Gastrocnemius medialis (tissue), 4 donors: Measurements from ENCODE around the gene ACSM5. TPM values are rescaled to one million over a fixed set of nuclear protein-coding genes. Genes with fewer than 3 reads are reported as not detected.

ENCODE experiments used
- ATAC-seq, 2 donors: fragments of 150-250 bp; one replicate each; pipeline ENCODE4 v1.9.1; 2016
- DNase-seq, 2 donors: peaks; one replicate each; pipeline ENCODE4 v3.0.0-alpha.2; 2019
- H3K27ac ChIP-seq, 4 donors: fragments of 200-600 bp; sonication (generic); 1 replicate in 1 of 4; 2 replicates in 3 of 4; pipeline ENCODE4 v1.5.1; 2016 to 2018; ENCODE audit warnings: mild to moderate bottlenecking in 2 of 4, moderate library complexity in 1 of 4
- H3K27me3 ChIP-seq, 3 donors: fragments of 200-600 bp; sonication (generic) in 2 of 3; 1 replicate in 1 of 3; 2 replicates in 2 of 3; pipeline versions ENCODE4 v1.5.1 to v1.6.0; 2016 to 2019; ENCODE audit warnings: mild to moderate bottlenecking in 1 of 3, moderate library complexity in 1 of 3
- H3K36me3 ChIP-seq, 2 donors: fragments of 200-600 bp; sonication (generic) in 1 of 2; one replicate each; pipeline ENCODE4 v1.5.1; 2017 to 2018
- H3K4me1 ChIP-seq, 2 donors: fragments of 200-600 bp; sonication (generic) in 1 of 2; one replicate each; pipeline ENCODE4 v1.5.1; 2016 to 2017; ENCODE audit warnings: mild to moderate bottlenecking in 2 of 2
- H3K4me3 ChIP-seq, 4 donors: fragments of 200-600 bp; sonication (generic) in 3 of 4; 1 replicate in 1 of 4; 2 replicates in 3 of 4; pipeline ENCODE4 v1.5.1; 2016 to 2019; ENCODE audit warnings: mild to moderate bottlenecking in 2 of 4
- H3K9me3 ChIP-seq, 3 donors: fragments of 200-600 bp; sonication (generic) in 2 of 3; 1 replicate in 1 of 3; 2 replicates in 2 of 3; pipeline ENCODE4 v1.5.1; 2016 to 2019
- CTCF ChIP-seq, 5 experiments: fragments of 450-650 bp in 3 of 5; fragments of 200-600 bp in 2 of 5; sonication (generic) in 2 of 5; IDR thresholded peaks in 4 of 5; conservative IDR thresholded peaks in 1 of 5; 1 replicate in 4 of 5; 2 replicates in 1 of 5; pipeline ENCODE4 v1.5.1; 2016 to 2019; ENCODE audit warnings: antibody characterized with exemption in 5 of 5, mild to moderate bottlenecking in 3 of 5, moderate library complexity in 3 of 5
- POLR2A ChIP-seq, 2 donors: fragments of 450-650 bp; IDR thresholded peaks; one replicate each; pipeline ENCODE4 v1.6.1; 2017; ENCODE audit warnings: antibody characterized with exemption in 2 of 2, mild to moderate bottlenecking in 2 of 2, moderate library complexity in 2 of 2
- in situ Hi-C, 4 donors: fragments of 200-750 bp; cut with MboI; loops; one replicate each; pipeline versions ENCODE4 v1.15.0 to v1.8.0; 2017; ENCODE audit warnings: low sequenced_read_pairs in 4 of 4
- intact Hi-C: fragments of 100-400 bp; cut with DNase I; formaldehyde crosslinking; loops from one replicate; pipeline ENCODE4 v1.15.1; 2023; ENCODE audit warnings: low total_unique reads
- total RNA-seq, 4 donors: library from RNA; depleted of rRNA; stranded (reverse); fragments of >200 nt; gene quantifications; one replicate each; pipeline versions ENCODE4 v1.1.0 to v1.2.3, GENCODE V29; 2016

ACSM5 gene
- total RNA-seq, 4 donors from 2014 or later = 4.2 to 30.5 (median 9.6) TPM

DNA sequence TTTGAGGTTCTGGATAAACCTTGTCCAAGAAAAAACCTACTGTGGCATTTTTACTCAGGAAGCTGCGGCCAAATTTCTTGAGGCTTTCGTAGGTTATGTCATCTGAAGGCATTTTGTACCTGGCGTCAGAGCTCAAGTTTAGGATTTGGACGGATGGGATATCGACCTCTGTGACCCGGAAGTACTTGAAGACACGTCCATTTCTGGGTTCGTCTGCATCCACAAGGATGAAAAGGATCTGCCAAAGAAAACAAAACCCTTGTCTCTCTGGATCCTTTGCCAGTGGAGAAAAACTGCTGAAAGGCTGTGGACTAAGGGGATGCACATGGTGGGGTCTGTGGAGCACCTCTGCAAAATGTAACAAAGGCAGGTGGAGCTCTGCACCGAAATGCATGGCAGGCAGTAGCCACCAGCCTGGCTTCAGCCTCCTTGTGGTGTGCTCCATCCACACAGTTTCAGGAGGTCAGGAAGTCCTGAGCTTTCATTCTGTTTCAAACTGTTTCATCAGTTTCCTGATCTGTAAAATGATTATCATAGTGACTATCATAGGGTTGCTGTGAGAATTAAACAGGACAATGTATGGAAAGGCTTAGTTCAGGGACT, 39.8 kb upstream of the ACSM5 start:
- DNase-seq = no peak
- no peaks in the 10 kb centered on the region for H3K36me3 ChIP-seq
- TF ChIP-seq CTCF (IDR thresholded peaks at IDR 0.05 in 4 of 5, conservative IDR thresholded peaks at IDR 0.05 in 1 of 5) (no peak), POLR2A (IDR thresholded peaks at IDR 0.05) (no peak)
- in situ Hi-C loops (no loop called here), intact Hi-C loops (no loop called here)
- H3K9me3 ChIP-seq = no peaks in the 10 kb centered on the region
- no peak for ATAC-seq
- H3K27ac ChIP-seq = no peak overlapping the region
- H3K4me1 ChIP-seq = no peaks in the 10 kb centered on the region
- no peak overlapping the region for H3K4me3 ChIP-seq
- H3K27me3 ChIP-seq = peaks cover 0 to 3% (median 0%) of the 10 kb centered on the region in 3 donors

DNA sequence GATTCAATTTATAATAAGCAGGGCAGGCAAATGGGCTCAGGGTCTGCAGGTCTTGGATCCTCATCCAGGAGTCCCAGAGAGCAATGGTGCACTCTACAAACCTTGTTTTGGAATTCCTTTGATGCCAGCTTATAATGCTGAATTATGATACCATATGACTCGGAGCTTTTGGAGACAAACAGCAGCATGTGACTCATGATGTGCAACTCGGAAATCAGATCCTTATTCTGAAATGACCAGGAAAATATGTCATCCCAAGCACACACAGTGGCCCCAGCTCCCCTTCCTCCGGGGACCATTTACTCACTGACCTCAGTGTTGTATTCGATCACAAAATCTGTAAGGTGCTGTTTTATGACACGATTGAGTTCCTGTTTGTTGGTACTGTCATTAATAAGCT, 36.6 kb upstream of the ACSM5 start:
- no peaks in the 10 kb centered on the region for H3K4me1 ChIP-seq
- no peak overlapping the region for H3K4me3 ChIP-seq
- no peaks in the 10 kb centered on the region for H3K36me3 ChIP-seq
- peaks cover 0 to 3% (median 0%) of the 10 kb centered on the region in 3 donors for H3K27me3 ChIP-seq
- ATAC-seq (no peak), DNase-seq (no peak)
- H3K27ac ChIP-seq = no peak overlapping the region
- intact Hi-C loops = no loop called here
- no peaks in the 10 kb centered on the region for H3K9me3 ChIP-seq
- in situ Hi-C loops = no loop called here
- no peak for TF ChIP-seq CTCF (IDR thresholded peaks at IDR 0.05 in 4 of 5, conservative IDR thresholded peaks at IDR 0.05 in 1 of 5)
- TF ChIP-seq POLR2A (IDR thresholded peaks at IDR 0.05) = no peak

- DNase-seq = no peak
- no peak overlapping the region for H3K4me3 ChIP-seq
- no peak overlapping the region for H3K27ac ChIP-seq
- no peaks in the 10 kb centered on the region for H3K36me3 ChIP-seq
- TF ChIP-seq CTCF (IDR thresholded peaks at IDR 0.05 in 4 of 5, conservative IDR thresholded peaks at IDR 0.05 in 1 of 5) (no peak), POLR2A (IDR thresholded peaks at IDR 0.05) (no peak)
- no peak for ATAC-seq
- no peaks in the 10 kb centered on the region for H3K9me3 ChIP-seq
- H3K27me3 ChIP-seq = peaks cover 0 to 3% (median 0%) of the 10 kb centered on the region in 3 donors
- no peaks in the 10 kb centered on the region for H3K4me1 ChIP-seq
- in situ Hi-C loops = loop anchor here in 3 of 4 donors (25.0 kb wide), 1 partner anchor 465 kb away; no protein-coding TSS in a partner anchor
- intact Hi-C loops = no loop called here
These were observed 32.2 kb upstream of the ACSM5 start for GRCh38 chr16:20377181-20377580.

GRCh38 chr16:20380782-20381181, 28.6 kb upstream of the ACSM5 start:
- DNase-seq (no peak), ATAC-seq (no peak)
- no peaks in the 10 kb centered on the region for H3K27me3 ChIP-seq
- H3K4me3 ChIP-seq = no peak overlapping the region
- no peaks in the 10 kb centered on the region for H3K9me3 ChIP-seq
- no peak overlapping the region for H3K27ac ChIP-seq
- H3K36me3 ChIP-seq = no peaks in the 10 kb centered on the region
- no peaks in the 10 kb centered on the region for H3K4me1 ChIP-seq
- intact Hi-C loops = loop anchor here (10.0 kb wide), 1 partner anchor 826 kb away; the partner anchor contains the start of gene VPS35L
- TF ChIP-seq CTCF (IDR thresholded peaks at IDR 0.05 in 4 of 5, conservative IDR thresholded peaks at IDR 0.05 in 1 of 5) = no peak
- TF ChIP-seq POLR2A (IDR thresholded peaks at IDR 0.05) = no peak
- in situ Hi-C loops = loop anchor here (5.0 to 25.0 kb wide), 2 partner anchors 468 kb away; no protein-coding TSS in a partner anchor
